GM12878 (cell line): ENCODE data around the gene SLC39A5. TPM values are rescaled to one million over a fixed set of nuclear protein-coding genes. Genes with fewer than 3 reads are reported as not detected.
A peak's percentile ranks its signal among the peaks of the same experiment; 100 is the strongest.

Experiments
- ATF2 ChIP-seq: IDR thresholded peaks from 2 replicates; pipeline ENCODE4 v1.6.1; 2012; ENCODE audit warnings: low read length, inconsistent platforms
- BHLHE40 ChIP-seq, 2 experiments: fragments of 450-650 bp in 1 of 2; IDR thresholded peaks; 2 replicates each; pipeline ENCODE4 v1.6.1; 2011 to 2017; ENCODE audit warnings: low read depth in 2 of 2, borderline replicate concordance in 1 of 2, improper control_type of control experiment in 1 of 2, low read length in 1 of 2, mild to moderate bottlenecking in 1 of 2
- BMI1 ChIP-seq: fragments of 450-650 bp; IDR thresholded peaks from 2 replicates; pipeline ENCODE4 v1.6.1; 2016; ENCODE audit warnings: mild to moderate bottlenecking, moderate library complexity, borderline replicate concordance
- CBFB ChIP-seq: IDR thresholded peaks from 2 replicates; pipeline ENCODE4 v1.6.1; 2016; ENCODE audit warnings: antibody characterized with exemption, low read depth
- HDGF ChIP-seq: fragments of 450-650 bp; IDR thresholded peaks from 2 replicates; pipeline ENCODE4 v1.6.1; 2016; ENCODE audit warnings: antibody characterized with exemption
- KLF5 ChIP-seq: fragments of 450-650 bp; IDR thresholded peaks from 2 replicates; pipeline ENCODE4 v1.6.1; 2014; ENCODE audit warnings: mild to moderate bottlenecking; ENCODE audit not compliant: partially characterized antibody
- NBN ChIP-seq: fragments of 450-650 bp; IDR thresholded peaks from 2 replicates; pipeline ENCODE4 v1.6.1; 2016
- NR2F1 ChIP-seq: fragments of 450-650 bp; conservative IDR thresholded peaks from 2 replicates; pipeline ENCODE4 v1.6.1; 2017; ENCODE audit warnings: mild to moderate bottlenecking
- PAX8 ChIP-seq: fragments of 450-650 bp; IDR thresholded peaks from 2 replicates; pipeline ENCODE4 v1.6.1; 2017; ENCODE audit warnings: mild to moderate bottlenecking, moderate library complexity
- POLR2A ChIP-seq: IDR thresholded peaks from 2 replicates; pipeline ENCODE4 v1.6.1; 2011; ENCODE audit warnings: low read depth, mild to moderate bottlenecking, low read length
- POLR2AphosphoS5 ChIP-seq: IDR thresholded peaks from 2 replicates; pipeline ENCODE4 v1.6.1; 2011; ENCODE audit warnings: mild to moderate bottlenecking, low read length, inconsistent platforms
- RELB ChIP-seq: fragments of 450-650 bp; IDR thresholded peaks from 2 replicates; pipeline ENCODE4 v1.6.1; 2017; ENCODE audit warnings: low read depth, mild to moderate bottlenecking, moderate library complexity
- RUNX3 ChIP-seq: IDR thresholded peaks from 2 replicates; pipeline ENCODE4 v1.6.1; 2012; ENCODE audit warnings: low read length, inconsistent platforms
- SREBF2 ChIP-seq: IDR thresholded peaks from 2 replicates; pipeline ENCODE4 v1.6.1; 2012; ENCODE audit warnings: mild to moderate bottlenecking, low read length
- STAT3 ChIP-seq: IDR thresholded peaks from 2 replicates; pipeline ENCODE4 v1.6.1; 2011; ENCODE audit warnings: low read depth, low read length, improper control_type of control experiment
- ZBTB4 ChIP-seq: fragments of 450-650 bp; formaldehyde crosslinking; IDR thresholded peaks from 2 replicates; pipeline ENCODE4 v1.4.0; 2022; ENCODE audit warnings: mild to moderate bottlenecking, moderate library complexity
- ZBTB40 ChIP-seq: fragments of 450-650 bp; IDR thresholded peaks from 2 replicates; pipeline ENCODE4 v1.6.1; 2016; ENCODE audit warnings: mild to moderate bottlenecking, moderate library complexity, borderline replicate concordance
- polyA plus RNA-seq, 11 experiments: library from polyadenylated mRNA; depleted of rRNA in 4 of 11; unstranded in 6 of 11; stranded (reverse) in 5 of 11; fragments of >200 nt; fragmentation: Nextera tagmentation in 4 of 11; fragmentation: Illumina TruSeq in 1 of 11; extraction: Ambion mirVana in 4 of 11; extraction: Trizol in 1 of 11; gene quantifications; 1 replicate in 1 of 11; 2 replicates in 10 of 11; pipeline versions ENCODE4 v1.2.1 to v1.2.3, GENCODE V29; 2011 to 2016; ENCODE audit warnings: inconsistent platforms in 2 of 11, missing spikeins in 2 of 11, low read depth in 1 of 11
- total RNA-seq, 4 experiments: library from RNA; depleted of rRNA in 3 of 4; stranded (reverse); fragments of >200 nt in 3 of 4; fragmentation: Illumina TruSeq in 1 of 4; extraction: Trizol in 1 of 4; gene quantifications; 2 replicates each; pipeline versions ENCODE4 v1.2.1 to v1.2.3, GENCODE V29; 2013 to 2021
- TF ChIP-seq, protein P1 (sequence below): IDR thresholded peaks from 2 replicates; pipeline ENCODE4 v1.6.1; 2011; ENCODE audit warnings: borderline replicate concordance, low read depth, mild to moderate bottlenecking, moderate library complexity, low read length; ENCODE audit not compliant: insufficient read depth, poor library complexity, severe bottlenecking

SLC39A5 gene
- total and polyA plus RNA-seq, 10 of the 15 experiments (the other 5 are each of a cell fraction or from before 2014, with no cell fraction given), result 0.15 to 0.56 (median 0.15) TPM; not detected in 7

- TF ChIP-seq ZBTB4 (CRISPR knock-in tag), result no peak
- no peak for TF ChIP-seq STAT3
- peak; percentile 97 for TF ChIP-seq POLR2A
- peak; percentile 79; the same call in 1 of the 2 replicates for TF ChIP-seq BMI1
- peak; percentile 82 for TF ChIP-seq ZBTB40
- no peak for TF ChIP-seq SREBF2
- peak; percentile 85 for TF ChIP-seq POLR2AphosphoS5
- no peak for TF ChIP-seq ATF2
- TF ChIP-seq PAX8, result no peak
- peak in 1 of 2 experiments; percentile 55; a peak in 2 of 4 replicates for TF ChIP-seq BHLHE40 (IDR thresholded peaks at IDR 0.05; ENCODE audit: borderline replicate concordance in 1 of 2, low read depth in 2 of 2, low read length in 1 of 2)
- TF ChIP-seq HDGF, result peak; percentile 24; the same call in 1 of the 2 replicates
- TF ChIP-seq RUNX3, result peak; percentile 62
- TF ChIP-seq CBFB, result peak; percentile 59; the same call in 1 of the 2 replicates
- peak; percentile 93 for TF ChIP-seq NR2F1
- TF ChIP-seq NBN, result peak; percentile 64; the same call in 1 of the 2 replicates
- TF ChIP-seq, protein P1, sequence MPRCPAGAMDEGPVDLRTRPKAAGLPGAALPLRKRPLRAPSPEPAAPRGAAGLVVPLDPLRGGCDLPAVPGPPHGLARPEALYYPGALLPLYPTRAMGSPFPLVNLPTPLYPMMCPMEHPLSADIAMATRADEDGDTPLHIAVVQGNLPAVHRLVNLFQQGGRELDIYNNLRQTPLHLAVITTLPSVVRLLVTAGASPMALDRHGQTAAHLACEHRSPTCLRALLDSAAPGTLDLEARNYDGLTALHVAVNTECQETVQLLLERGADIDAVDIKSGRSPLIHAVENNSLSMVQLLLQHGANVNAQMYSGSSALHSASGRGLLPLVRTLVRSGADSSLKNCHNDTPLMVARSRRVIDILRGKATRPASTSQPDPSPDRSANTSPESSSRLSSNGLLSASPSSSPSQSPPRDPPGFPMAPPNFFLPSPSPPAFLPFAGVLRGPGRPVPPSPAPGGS, result no peak
- TF ChIP-seq KLF5, result peak; percentile 41
- no peak; the same call in 1 of the 2 replicates for TF ChIP-seq RELB
These were observed 37.0 kb downstream of the SLC39A5 start, which contains the start of gene COQ10A (continued) for GRCh38 chr12:56266693-56267442.
